ENCODE measurements around the gene CEACAM21. TPM values are rescaled to one million over a fixed set of nuclear protein-coding genes. Genes with fewer than 3 reads are reported as not detected.

CEACAM21 gene
- total RNA-seq, 2 experiments from 2014 or later: 30.7 to 34.9 TPM

DNA sequence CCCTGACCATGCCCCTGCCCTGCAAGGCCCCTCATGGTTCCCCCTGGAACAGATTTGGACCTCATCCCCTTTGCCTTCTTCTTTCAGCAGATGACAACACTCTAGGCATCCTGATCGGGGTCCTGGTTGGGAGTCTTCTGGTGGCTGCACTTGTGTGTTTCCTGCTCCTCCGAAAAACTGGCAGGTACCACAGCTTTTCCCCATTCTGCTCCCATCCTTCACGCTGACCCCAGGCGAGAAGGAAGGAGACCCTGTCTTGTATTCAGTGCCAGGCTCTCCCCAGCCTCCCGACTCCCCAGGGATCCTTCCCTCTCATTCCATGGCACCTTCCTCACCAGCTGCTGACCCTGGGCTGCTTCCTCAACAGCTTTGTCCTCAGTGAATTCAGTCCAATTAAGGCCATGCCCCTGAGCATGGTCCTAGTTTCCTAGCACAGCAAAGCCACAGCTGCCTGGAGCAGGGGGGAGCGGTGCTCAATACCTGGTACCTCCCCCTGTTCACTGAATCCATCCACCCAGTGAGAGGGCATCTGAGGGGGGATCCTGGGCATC, 8.4 kb downstream of the CEACAM21 start:
- ChIA-PET CTCF (no interaction called here), POLR2A (no interaction called here)
- Histone ChIP-seq H3K4me1 (ENCODE audit: insufficient read depth, low read length) (no peaks in the 10 kb centered on the region), H3K9me3 (ENCODE audit: control insufficient read depth in 1 of 2, insufficient read depth in 1 of 2, low read length in 2 of 2) (peaks cover 8 to 17% of the 10 kb centered on the region in 2 experiments), H3K4me3 (ENCODE audit: low read length) (no peak overlapping the region), H3K27me3 (ENCODE audit: control insufficient read depth in 1 of 2, insufficient read depth in 2 of 2, low read length in 2 of 2) (no peaks in the 10 kb centered on the region), H3K27ac (ENCODE audit: low read depth in 1 of 2, low read length in 2 of 2) (no peak overlapping the region), H3K36me3 (ENCODE audit: insufficient read depth, low read length) (peaks cover 83% of the 10 kb centered on the region)
- Mint-ChIP-seq H3K27me3 (no peaks in the 10 kb centered on the region), H3K9me3 (peaks cover 3% of the 10 kb centered on the region), H3K4me3 (no peak overlapping the region), H3K36me3 (ENCODE audit: low read depth) (peaks cover 89% of the 10 kb centered on the region), H3K27ac (no peak overlapping the region), H3K4me1 (ENCODE audit: low read depth) (peaks cover 4% of the 10 kb centered on the region)
- TF ChIP-seq, protein P1, sequence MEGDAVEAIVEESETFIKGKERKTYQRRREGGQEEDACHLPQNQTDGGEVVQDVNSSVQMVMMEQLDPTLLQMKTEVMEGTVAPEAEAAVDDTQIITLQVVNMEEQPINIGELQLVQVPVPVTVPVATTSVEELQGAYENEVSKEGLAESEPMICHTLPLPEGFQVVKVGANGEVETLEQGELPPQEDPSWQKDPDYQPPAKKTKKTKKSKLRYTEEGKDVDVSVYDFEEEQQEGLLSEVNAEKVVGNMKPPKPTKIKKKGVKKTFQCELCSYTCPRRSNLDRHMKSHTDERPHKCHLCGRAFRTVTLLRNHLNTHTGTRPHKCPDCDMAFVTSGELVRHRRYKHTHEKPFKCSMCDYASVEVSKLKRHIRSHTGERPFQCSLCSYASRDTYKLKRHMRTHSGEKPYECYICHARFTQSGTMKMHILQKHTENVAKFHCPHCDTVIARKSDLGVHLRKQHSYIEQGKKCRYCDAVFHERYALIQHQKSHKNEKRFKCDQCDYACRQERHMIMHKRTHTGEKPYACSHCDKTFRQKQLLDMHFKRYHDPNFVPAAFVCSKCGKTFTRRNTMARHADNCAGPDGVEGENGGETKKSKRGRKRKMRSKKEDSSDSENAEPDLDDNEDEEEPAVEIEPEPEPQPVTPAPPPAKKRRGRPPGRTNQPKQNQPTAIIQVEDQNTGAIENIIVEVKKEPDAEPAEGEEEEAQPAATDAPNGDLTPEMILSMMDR (IDR thresholded peaks at IDR 0.05): no peak
- ATAC-seq (ENCODE audit: poor library complexity) (no peak), DNase-seq (no peak)
- intact Hi-C loops (cut with DNase I, micrococcal nuclease): no loop called here

DNA sequence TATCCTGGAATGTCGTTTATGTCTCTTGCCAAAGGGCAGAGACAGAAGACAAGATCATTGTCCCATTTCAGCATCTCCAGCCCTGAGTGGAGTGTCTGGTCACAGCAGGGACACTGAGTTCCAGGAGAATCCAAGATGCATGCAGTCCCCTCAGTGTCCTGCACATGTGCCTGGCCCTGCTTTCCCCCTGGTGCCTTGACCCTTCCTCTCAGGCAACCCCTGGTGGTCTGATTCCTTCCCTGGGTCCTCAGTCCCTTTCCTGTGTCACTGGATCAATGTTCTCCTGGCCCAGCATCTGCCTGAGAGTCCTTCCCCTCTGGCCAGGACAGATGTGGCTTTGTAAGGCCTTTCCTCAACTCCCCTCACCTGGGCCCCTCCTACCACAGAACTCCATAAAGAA, 9.0 kb downstream of the CEACAM21 start:
- CTCF ChIA-PET: no interaction called here
- no peaks in the 10 kb centered on the region for H3K27me3 Mint-ChIP-seq
- Histone ChIP-seq H3K36me3 (ENCODE audit: insufficient read depth, low read length) (peaks cover 77% of the 10 kb centered on the region), H3K4me1 (ENCODE audit: insufficient read depth, low read length) (no peaks in the 10 kb centered on the region), H3K9me3 (ENCODE audit: control insufficient read depth in 1 of 2, insufficient read depth in 1 of 2, low read length in 2 of 2) (peaks cover 8 to 17% of the 10 kb centered on the region in 2 experiments), H3K4me3 (ENCODE audit: low read length) (no peak overlapping the region), H3K27me3 (ENCODE audit: control insufficient read depth in 1 of 2, insufficient read depth in 2 of 2, low read length in 2 of 2) (no peaks in the 10 kb centered on the region), H3K27ac (ENCODE audit: low read depth in 1 of 2, low read length in 2 of 2) (no peak overlapping the region)
- H3K36me3 Mint-ChIP-seq (ENCODE audit: low read depth): peaks cover 83% of the 10 kb centered on the region
- H3K27ac Mint-ChIP-seq: no peak overlapping the region
- peaks cover 4% of the 10 kb centered on the region for H3K4me1 Mint-ChIP-seq (ENCODE audit: low read depth)
- ATAC-seq (ENCODE audit: poor library complexity) (no peak), DNase-seq (no peak)
- peaks cover 3% of the 10 kb centered on the region for H3K9me3 Mint-ChIP-seq
- POLR2A ChIA-PET: no interaction called here
- TF ChIP-seq, protein P1 (IDR thresholded peaks at IDR 0.05): no peak
- H3K4me3 Mint-ChIP-seq: no peak overlapping the region
- intact Hi-C loops (cut with DNase I, micrococcal nuclease): no loop called here

GRCh38 chr19:41586064-41586463, 10.1 kb downstream of the CEACAM21 start:
- no peak overlapping the region for H3K27ac ChIP-seq (ENCODE audit: low read depth in 1 of 2, low read length in 2 of 2)
- intact Hi-C loops (cut with DNase I, micrococcal nuclease): no loop called here
- H3K36me3 Mint-ChIP-seq (ENCODE audit: low read depth): peaks cover 72% of the 10 kb centered on the region
- peaks cover 65% of the 10 kb centered on the region for H3K36me3 ChIP-seq (ENCODE audit: insufficient read depth, low read length)
- H3K9me3 Mint-ChIP-seq: peaks cover 3% of the 10 kb centered on the region
- POLR2A ChIA-PET: no interaction called here
- no peak overlapping the region for H3K4me3 ChIP-seq (ENCODE audit: low read length)
- CTCF ChIA-PET: no interaction called here
- no peaks in the 10 kb centered on the region for H3K27me3 Mint-ChIP-seq
- H3K27me3 ChIP-seq (ENCODE audit: control insufficient read depth in 1 of 2, insufficient read depth in 2 of 2, low read length in 2 of 2): no peaks in the 10 kb centered on the region
- DNase-seq (no peak), ATAC-seq (ENCODE audit: poor library complexity) (no peak)
- no peaks in the 10 kb centered on the region for H3K4me1 ChIP-seq (ENCODE audit: insufficient read depth, low read length)
- no peak overlapping the region for H3K4me3 Mint-ChIP-seq
- no peaks in the 10 kb centered on the region for H3K4me1 Mint-ChIP-seq (ENCODE audit: low read depth)
- H3K27ac Mint-ChIP-seq: no peak overlapping the region
- TF ChIP-seq, protein P1 (IDR thresholded peaks at IDR 0.05): no peak
- peaks cover 8 to 11% of the 10 kb centered on the region in 2 experiments for H3K9me3 ChIP-seq (ENCODE audit: control insufficient read depth in 1 of 2, insufficient read depth in 1 of 2, low read length in 2 of 2)

Measured in CD4-positive, alpha-beta T cell (primary cell).